Activated T-cell treated with anti-CD3 and anti-CD28 coated beads, Interleukin-2, amount 50 U/mL, for 24 hours (primary cell): ENCODE data around the gene DSCAM.

Source experiments
- DNase-seq: peaks from one replicate; pipeline ENCODE4 v3.0.0-alpha.2; 2020
- H3K27ac Mint-ChIP-seq: 2 replicates; pipeline ENCODE4 v1.8.0; 2020; ENCODE audit warnings: mild to moderate bottlenecking, mixed read lengths
- H3K27me3 Mint-ChIP-seq: 2 replicates; pipeline ENCODE4 v1.8.0; 2020; ENCODE audit warnings: mixed read lengths
- H3K36me3 Mint-ChIP-seq: 2 replicates; pipeline ENCODE4 v1.8.0; 2020; ENCODE audit warnings: low read depth, mixed read lengths
- H3K4me1 Mint-ChIP-seq: 2 replicates; pipeline ENCODE4 v1.8.0; 2020; ENCODE audit warnings: low read depth, mixed read lengths
- H3K4me3 Mint-ChIP-seq: 2 replicates; pipeline ENCODE4 v1.8.0; 2020; ENCODE audit warnings: mild to moderate bottlenecking, moderate library complexity, mixed read lengths
- H3K9me3 Mint-ChIP-seq: 2 replicates; pipeline ENCODE4 v1.8.0; 2020; ENCODE audit warnings: mixed read lengths

Gene DSCAM

DNA sequence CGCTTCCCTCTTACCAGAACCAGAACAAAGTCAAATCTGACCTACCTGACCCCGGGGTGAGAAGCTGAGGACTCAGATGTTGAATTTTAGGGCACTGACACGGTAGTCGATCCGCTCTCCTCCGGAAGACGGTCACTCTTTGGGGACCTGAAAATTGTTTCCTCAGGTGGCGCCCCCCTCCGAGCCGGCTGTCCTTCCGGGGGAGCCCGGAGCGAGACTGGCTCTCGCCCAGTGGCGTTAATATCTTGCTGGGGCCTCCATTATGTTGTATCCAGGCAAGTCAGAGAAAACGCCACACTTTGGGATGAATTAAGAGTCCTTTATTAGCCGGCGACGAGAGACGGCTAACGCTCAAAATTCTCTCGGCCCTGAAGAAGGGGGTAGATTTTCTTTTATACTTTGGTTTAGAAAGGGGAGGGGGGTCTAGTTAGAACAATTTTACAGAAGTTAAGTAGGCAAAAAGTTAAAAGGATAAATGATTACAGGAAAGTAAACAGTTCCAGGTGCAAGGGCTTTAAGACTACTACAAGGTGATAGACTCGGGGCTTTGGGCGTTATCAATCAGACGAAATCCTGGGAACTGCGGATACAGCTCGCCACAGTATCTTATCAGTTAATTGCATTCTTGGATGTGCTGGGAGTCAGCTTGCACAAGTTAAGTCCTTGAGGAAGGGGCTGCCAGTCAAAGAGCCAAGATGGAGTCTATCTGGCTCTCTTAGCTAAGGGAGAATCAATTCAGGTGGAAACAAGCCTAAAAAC is 269.5 kb downstream of the DSCAM start:
- H3K27ac Mint-ChIP-seq: no peak overlapping the region
- no peak for DNase-seq
- H3K4me3 Mint-ChIP-seq: no peak overlapping the region
- H3K27me3 Mint-ChIP-seq: no peaks in the 10 kb centered on the region
- H3K9me3 Mint-ChIP-seq: peaks cover 8% of the 10 kb centered on the region
- H3K36me3 Mint-ChIP-seq: no peaks in the 10 kb centered on the region
- H3K4me1 Mint-ChIP-seq: no peaks in the 10 kb centered on the region

DNA sequence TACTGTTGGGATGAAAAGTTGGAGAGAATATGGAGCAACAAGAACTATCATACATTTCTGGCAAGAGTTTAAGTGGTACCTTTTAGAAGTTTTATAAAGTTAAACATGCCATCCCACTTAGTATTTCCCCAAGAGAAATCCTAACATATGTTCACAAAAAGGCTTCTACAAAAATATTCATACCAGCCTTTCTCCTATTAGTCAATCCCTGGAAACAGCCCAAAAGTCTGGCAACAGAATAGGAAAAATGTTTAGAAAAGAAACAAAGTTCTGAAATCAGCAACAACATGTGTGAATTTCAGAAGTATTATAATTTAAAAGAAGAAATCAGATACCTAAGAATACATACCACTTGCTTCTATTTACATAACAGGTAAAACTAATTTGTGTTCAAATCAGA is 271.0 kb downstream of the DSCAM start:
- DNase-seq: no peak
- Mint-ChIP-seq H3K4me1 (no peaks in the 10 kb centered on the region), H3K27ac (no peak overlapping the region), H3K4me3 (no peak overlapping the region), H3K27me3 (no peaks in the 10 kb centered on the region), H3K36me3 (no peaks in the 10 kb centered on the region), H3K9me3 (peaks cover 8% of the 10 kb centered on the region)

GRCh38 chr21:40569357-40569756 is 277.6 kb downstream of the DSCAM start:
- DNase-seq: no peak
- Mint-ChIP-seq H3K27me3 (no peaks in the 10 kb centered on the region), H3K36me3 (no peaks in the 10 kb centered on the region), H3K4me3 (no peak overlapping the region), H3K27ac (no peak overlapping the region), H3K9me3 (peaks cover 8% of the 10 kb centered on the region), H3K4me1 (no peaks in the 10 kb centered on the region)

- no peaks in the 10 kb centered on the region for H3K4me1 Mint-ChIP-seq
- no peaks in the 10 kb centered on the region for H3K36me3 Mint-ChIP-seq
- no peak overlapping the region for H3K4me3 Mint-ChIP-seq
- no peak for DNase-seq
- peaks cover 8% of the 10 kb centered on the region for H3K9me3 Mint-ChIP-seq
- no peak overlapping the region for H3K27ac Mint-ChIP-seq
- H3K27me3 Mint-ChIP-seq: no peaks in the 10 kb centered on the region
Measured at GRCh38 chr21:40568807-40569206, 278.2 kb downstream of the DSCAM start.

- H3K27me3 Mint-ChIP-seq: no peaks in the 10 kb centered on the region
- H3K4me1 Mint-ChIP-seq: no peaks in the 10 kb centered on the region
- peaks cover 8% of the 10 kb centered on the region for H3K9me3 Mint-ChIP-seq
- no peak overlapping the region for H3K27ac Mint-ChIP-seq
- no peak overlapping the region for H3K4me3 Mint-ChIP-seq
- H3K36me3 Mint-ChIP-seq: no peaks in the 10 kb centered on the region
- no peak for DNase-seq
Measured at GRCh38 chr21:40567501-40567900, 279.5 kb downstream of the DSCAM start.

DNA sequence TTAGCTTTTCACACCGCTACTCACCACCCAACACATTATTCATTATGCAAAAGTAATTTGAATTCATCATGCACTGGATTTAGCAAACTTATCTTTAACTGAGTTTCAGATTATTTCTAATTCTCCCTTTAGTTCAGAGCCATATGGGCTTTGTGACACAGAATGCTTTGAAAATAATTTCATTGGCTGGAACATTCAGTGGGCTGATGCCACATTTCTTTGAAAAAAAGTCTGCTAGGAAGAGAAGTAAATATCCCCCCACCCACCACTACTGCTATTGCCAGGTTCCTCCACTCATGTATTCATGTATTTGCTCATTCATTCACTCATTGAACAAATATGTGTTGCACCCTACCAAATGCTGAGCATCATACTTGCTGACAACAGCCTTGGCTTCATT is 280.5 kb downstream of the DSCAM start:
- peaks cover 8% of the 10 kb centered on the region for H3K9me3 Mint-ChIP-seq
- no peaks in the 10 kb centered on the region for H3K36me3 Mint-ChIP-seq

GRCh38 chr21:40564318-40564717 is 282.6 kb downstream of the DSCAM start:
- Mint-ChIP-seq H3K4me3 (no peak overlapping the region), H3K4me1 (no peaks in the 10 kb centered on the region), H3K9me3 (peaks cover 5% of the 10 kb centered on the region), H3K27ac (no peak overlapping the region), H3K27me3 (no peaks in the 10 kb centered on the region), H3K36me3 (no peaks in the 10 kb centered on the region)
- no peak for DNase-seq

More for the DNA sequence above, 280.5 kb downstream of the DSCAM start:
- no peaks in the 10 kb centered on the region for H3K27me3 Mint-ChIP-seq
- H3K4me3 Mint-ChIP-seq: no peak overlapping the region
- DNase-seq: no peak
- no peak overlapping the region for H3K27ac Mint-ChIP-seq
- no peaks in the 10 kb centered on the region for H3K4me1 Mint-ChIP-seq

DNA sequence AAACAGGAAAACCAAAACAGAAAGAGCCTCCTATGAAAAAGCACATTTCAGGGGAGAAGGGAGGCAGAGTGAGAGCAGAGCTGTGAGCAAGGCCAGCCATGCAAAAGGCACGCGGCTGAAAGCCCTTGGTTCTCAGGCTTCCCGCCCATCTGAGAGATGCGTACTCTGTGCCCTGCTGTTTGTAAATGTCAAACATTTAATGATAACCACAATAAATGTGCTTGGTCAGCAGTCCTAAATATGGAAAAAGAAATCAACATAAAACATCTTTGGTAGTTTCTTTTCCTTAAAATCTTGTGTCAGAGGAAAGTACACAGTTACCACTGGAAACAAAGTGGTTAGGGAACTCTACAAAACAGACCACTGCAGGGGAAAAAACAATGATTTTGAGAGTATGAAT is 283.1 kb downstream of the DSCAM start:
- Mint-ChIP-seq H3K27me3 (no peaks in the 10 kb centered on the region), H3K4me1 (no peaks in the 10 kb centered on the region), H3K9me3 (peaks cover 4% of the 10 kb centered on the region), H3K27ac (no peak overlapping the region), H3K4me3 (no peak overlapping the region), H3K36me3 (no peaks in the 10 kb centered on the region)
- no peak for DNase-seq

GRCh38 chr21:40562242-40563002 is 284.5 kb downstream of the DSCAM start:
- H3K9me3 Mint-ChIP-seq: peaks cover 8% of the 10 kb centered on the region
- H3K4me1 Mint-ChIP-seq: no peaks in the 10 kb centered on the region
- H3K27me3 Mint-ChIP-seq: no peaks in the 10 kb centered on the region
- H3K27ac Mint-ChIP-seq: no peak overlapping the region
- no peak overlapping the region for H3K4me3 Mint-ChIP-seq
- no peak for DNase-seq
- H3K36me3 Mint-ChIP-seq: no peaks in the 10 kb centered on the region

DNA sequence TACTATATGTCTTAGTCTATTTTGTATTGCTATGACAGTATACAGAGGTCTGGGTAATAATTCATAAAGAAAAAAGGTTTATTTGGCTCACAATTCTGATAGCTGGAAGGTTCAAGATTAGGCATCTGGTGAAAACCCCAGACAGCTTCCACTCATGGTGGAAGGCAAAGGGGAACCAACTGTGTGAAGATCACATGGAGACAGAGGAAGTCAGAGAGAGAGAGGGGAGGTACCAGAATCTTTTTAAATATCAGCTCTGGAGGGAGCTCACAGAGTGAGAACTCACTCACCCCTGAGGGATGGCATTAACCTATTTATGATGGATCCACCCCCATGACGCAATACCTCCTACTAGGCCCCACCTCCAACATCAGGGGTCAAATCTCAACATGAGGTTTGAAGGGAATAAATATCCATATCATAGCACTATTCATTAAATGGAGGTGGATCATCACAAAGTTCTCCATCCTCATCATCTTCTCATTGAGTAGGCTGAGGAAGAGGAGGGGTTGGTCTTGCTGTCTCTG is 290.5 kb downstream of the DSCAM start:
- Mint-ChIP-seq H3K4me1 (no peaks in the 10 kb centered on the region), H3K36me3 (no peaks in the 10 kb centered on the region), H3K27me3 (no peaks in the 10 kb centered on the region), H3K9me3 (peaks cover 4% of the 10 kb centered on the region), H3K27ac (no peak overlapping the region), H3K4me3 (no peak overlapping the region)
- no peak for DNase-seq

- DNase-seq: no peak
- H3K9me3 Mint-ChIP-seq: peaks cover 6% of the 10 kb centered on the region
- no peak overlapping the region for H3K27ac Mint-ChIP-seq
- H3K4me3 Mint-ChIP-seq: no peak overlapping the region
- H3K4me1 Mint-ChIP-seq: no peaks in the 10 kb centered on the region
- no peaks in the 10 kb centered on the region for H3K27me3 Mint-ChIP-seq
- H3K36me3 Mint-ChIP-seq: no peaks in the 10 kb centered on the region
Measured at GRCh38 chr21:40555021-40555528, 291.9 kb downstream of the DSCAM start.

- H3K27me3 Mint-ChIP-seq: no peaks in the 10 kb centered on the region
- DNase-seq: no peak
- no peaks in the 10 kb centered on the region for H3K36me3 Mint-ChIP-seq
- H3K4me3 Mint-ChIP-seq: no peak overlapping the region
- peaks cover 6% of the 10 kb centered on the region for H3K9me3 Mint-ChIP-seq
- H3K4me1 Mint-ChIP-seq: no peaks in the 10 kb centered on the region
- no peak overlapping the region for H3K27ac Mint-ChIP-seq
Measured at GRCh38 chr21:40553781-40554180, 293.2 kb downstream of the DSCAM start.

- DNase-seq: no peak
- no peak overlapping the region for H3K27ac Mint-ChIP-seq
- H3K9me3 Mint-ChIP-seq: peaks cover 10% of the 10 kb centered on the region
- no peaks in the 10 kb centered on the region for H3K4me1 Mint-ChIP-seq
- no peaks in the 10 kb centered on the region for H3K36me3 Mint-ChIP-seq
- no peak overlapping the region for H3K4me3 Mint-ChIP-seq
- H3K27me3 Mint-ChIP-seq: no peaks in the 10 kb centered on the region
Measured at GRCh38 chr21:40547906-40548513, 298.9 kb downstream of the DSCAM start.

GRCh38 chr21:40546647-40547046 is 300.3 kb downstream of the DSCAM start:
- Mint-ChIP-seq H3K4me3 (no peak overlapping the region), H3K27ac (no peak overlapping the region), H3K4me1 (no peaks in the 10 kb centered on the region), H3K9me3 (peaks cover 10% of the 10 kb centered on the region), H3K27me3 (no peaks in the 10 kb centered on the region), H3K36me3 (no peaks in the 10 kb centered on the region)
- DNase-seq: no peak
